Activated CD8-positive, alpha-beta memory T cell treated with anti-CD3 and anti-CD28 coated beads, Interleukin-2, amount 50 U/mL, for 24 hours (primary cell): Measurements from ENCODE around the gene CLTCL1.
"Not testable (repeated sequence)": the region's sequence is repeated elsewhere in the genome, so short reads cannot be mapped to it uniquely, and the experiment has no call there.

Source experiments
- DNase-seq: peaks from one replicate; pipeline ENCODE4 v3.0.0-alpha.2; 2020; ENCODE audit errors: extremely low read depth

The CLTCL1 gene

DNA sequence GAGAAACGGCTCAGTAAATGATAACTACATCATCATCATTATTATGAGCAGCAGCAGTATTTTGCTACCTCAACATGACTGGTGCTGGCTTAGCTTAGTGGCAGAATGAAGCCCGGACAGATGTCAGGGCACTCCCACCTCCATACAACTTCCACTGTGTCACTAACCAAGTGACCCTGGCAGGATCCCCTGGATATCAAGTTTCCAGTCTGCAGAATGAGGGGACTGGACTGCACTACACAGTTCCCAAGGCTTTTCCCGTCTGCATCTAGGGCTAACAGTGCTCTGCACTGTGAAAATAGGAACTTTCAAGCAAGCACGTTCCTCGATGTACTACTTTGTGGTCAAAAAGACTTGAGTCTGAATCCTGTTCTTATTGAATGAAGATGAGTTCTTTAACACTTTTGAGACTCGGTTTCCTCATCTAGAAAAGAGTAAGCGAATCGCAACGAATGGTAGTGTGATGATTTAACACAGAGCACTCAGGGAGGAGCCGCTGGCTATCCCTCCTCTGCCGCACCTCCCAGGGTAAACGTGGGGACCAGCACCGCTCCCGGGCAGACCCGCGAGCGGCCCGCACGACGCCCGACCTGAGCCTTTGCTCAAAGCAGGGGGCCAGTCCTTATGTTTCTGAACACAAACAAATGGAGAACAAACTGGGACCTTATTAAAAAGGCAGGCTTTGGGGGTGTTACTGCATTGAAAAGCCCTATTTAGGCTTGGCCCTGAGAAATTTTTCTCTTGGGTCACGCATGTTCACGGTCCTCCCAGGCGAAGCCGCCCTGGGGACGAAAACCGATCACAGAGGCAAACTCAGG is 910 bp downstream of the CLTCL1 start:
- DNase-seq, result no peak

DNA sequence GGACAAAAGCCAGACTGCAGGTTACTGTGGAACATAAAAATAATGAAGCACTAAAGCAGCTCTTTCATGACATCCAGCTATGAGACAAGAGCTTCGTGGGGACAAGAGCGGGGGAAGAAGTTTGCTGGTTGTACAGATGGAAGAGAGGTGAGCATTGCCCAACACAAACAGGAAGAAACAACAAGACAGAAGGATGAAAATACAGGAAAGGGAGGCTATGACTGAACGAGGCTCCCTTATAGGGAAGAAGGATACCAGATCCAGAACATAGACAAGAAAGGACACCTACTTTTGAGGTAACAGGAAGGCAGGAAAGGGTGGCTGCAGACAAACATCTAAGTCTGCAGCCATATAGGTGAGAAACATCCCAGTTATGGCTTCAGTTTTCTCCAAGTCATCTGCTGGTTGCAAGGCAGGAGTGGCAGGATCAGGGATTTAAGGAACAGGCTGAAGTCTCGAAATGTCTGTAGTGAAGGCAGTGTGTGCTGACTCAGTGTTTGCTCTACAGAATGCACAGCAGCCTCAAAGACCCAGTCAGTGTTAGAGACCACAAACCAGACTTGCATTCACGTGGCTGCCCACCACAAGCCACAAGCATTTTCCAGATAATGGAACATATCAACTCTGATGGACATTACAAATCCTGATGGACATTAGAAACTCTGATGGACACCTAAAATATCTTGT is 1.9 kb downstream of the CLTCL1 start:
- DNase-seq, result no peak

DNA sequence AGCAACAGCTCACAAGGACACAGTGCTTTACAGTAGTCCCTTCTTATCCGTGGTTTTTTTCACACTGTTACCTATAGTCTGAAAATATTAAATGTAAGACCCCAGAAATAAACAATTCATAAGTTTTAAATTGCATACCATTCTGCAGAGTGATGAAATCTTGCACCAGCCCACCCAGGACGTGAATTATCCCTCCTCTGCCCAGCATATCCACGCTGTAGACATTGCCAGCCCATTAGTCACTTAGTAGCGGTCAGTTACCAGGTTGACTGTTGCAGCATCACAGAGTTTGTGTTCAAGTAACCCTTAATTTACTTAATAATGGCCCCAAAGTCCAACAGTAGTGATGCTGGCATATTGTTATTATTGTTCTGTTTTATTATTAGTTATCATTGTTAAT is 3.6 kb downstream of the CLTCL1 start:
- no peak for DNase-seq

DNA sequence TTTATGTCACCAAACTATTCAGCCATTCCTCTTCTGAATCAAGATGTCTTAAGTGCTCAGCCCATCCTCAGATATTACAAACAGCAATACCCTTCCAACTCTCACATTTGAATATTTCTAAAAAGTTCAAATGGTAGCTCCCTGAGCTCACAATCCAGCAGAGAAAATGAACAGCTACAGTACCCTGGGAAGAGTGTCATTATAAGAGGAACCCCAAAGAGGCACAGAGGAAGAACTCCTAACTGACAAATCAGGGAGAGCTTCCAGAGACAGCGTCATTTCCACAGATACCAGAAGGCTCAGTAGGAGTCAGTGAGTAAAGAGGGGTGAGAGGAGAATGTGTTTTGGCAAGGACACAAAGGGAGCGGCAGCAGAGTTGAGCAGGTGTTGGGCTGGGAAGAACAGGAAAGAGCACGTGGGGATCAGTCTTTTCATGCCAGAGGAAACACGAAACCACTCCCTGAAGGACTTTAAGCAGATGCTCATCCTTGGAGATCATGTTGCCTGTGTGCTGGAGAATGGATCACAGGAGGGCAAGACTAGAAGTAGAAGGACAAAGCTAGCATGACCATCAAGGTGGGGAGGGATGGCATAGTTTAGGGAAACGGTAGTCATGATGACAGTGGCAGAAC is 4.3 kb downstream of the CLTCL1 start:
- no peak for DNase-seq

DNA sequence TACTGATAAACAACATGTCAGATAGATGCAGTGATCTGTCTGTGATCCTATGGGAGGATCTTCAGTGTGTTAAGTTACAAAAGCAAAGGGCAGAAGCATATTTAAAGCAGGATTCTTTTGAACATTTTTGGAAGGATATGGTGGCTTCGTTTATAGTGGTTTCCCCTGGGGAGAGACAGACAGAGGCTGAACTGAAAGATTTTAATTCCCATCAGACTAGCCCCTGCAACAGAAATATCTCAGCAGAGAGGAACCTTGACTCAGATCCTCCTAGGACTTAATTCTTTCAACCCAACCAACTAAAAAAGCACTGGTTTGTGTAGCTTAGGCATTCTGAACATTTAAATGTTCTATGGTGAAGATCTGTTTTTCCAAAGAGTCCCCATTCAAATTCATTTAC is 5.7 kb downstream of the CLTCL1 start:
- DNase-seq, result no peak

DNA sequence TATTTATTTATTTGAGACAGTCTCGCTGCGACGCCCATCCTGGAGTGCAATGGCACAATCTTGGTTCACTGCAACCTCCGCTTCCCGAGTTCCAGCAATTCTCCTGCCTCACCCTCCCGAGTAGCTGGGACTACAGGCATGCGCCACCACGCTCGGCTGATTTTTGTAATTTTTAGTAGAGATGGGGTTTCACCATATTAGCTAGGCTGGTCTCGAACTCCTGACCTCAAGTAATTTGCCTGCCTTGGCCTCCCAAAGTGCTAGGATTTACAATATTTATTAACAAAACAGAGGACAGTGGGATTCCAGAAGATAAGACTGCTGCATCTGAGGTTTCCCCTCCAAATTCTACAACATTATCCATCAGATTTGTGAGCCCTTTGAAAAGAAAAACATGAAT is 12.4 kb downstream of the CLTCL1 start:
- not testable (repeated sequence) for DNase-seq

DNA sequence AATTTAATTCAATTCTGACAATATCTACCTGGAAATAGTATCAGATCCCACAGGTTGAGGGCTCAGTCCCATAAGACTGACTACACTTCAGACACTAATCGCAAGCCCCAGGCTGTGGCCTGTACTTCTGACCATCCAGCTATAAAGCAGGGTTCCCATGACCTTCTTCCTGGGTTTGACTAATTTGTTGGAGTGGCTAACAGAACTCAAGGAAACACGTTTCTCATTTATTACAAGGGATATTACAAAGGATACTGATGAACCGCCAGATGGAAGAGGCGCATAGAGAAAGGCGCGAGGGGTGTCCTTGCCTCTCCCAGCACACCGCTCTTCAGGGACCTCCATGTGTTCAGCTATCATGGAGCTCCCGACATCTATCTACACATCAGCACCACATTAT is 13.7 kb downstream of the CLTCL1 start:
- no peak for DNase-seq

DNA sequence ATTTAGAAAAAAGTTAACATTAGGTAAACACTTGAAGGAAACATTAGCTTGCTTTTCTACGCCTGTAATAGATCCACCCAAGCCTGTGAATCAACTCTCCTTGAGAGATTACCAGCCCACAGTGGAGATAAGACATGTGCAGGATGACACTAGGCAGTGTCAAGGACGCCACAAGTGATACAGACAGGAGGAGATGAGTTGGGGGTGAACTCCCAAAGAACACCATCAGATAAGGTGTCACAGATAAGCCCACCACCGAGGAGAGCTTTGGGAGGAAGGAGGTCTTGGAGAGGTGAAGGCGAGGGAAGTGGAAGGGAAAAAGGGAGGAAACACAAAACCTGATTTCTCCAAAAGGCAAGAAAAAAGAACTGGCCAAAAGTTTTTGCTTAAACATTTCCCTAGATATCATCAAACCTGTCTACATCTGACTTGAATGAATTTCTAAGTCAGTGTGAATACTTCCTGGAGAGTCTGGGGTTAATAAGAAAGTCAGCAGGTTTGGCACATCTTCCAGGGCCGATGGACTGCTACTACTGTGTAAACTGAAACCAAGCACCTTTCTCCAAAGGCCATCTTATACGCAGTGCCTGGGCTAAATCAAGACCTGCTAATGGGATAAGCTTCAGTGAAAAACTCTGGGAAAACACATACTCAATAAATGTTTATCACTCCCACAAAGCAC is 15.5 kb downstream of the CLTCL1 start:
- no peak for DNase-seq

DNA sequence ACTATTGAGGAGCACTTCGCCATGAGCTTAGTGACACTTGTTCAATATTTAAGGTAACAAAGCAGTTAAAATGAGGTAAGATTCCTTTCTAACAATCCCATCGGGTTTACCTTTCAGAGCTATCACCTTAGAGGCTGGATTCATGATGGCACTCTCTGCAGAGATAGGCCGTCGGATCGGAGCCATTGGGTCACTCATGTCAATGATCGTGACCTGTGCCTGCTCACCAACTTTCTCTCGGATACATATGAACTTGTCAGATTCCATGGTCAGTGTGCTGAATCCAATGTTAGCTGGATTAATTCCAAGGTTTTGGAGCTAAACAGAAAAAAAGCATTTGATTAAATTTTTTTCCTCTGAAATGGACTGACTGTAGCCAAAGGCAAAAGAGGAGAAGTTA is 16.0 kb downstream of the CLTCL1 start:
- DNase-seq, result no peak

DNA sequence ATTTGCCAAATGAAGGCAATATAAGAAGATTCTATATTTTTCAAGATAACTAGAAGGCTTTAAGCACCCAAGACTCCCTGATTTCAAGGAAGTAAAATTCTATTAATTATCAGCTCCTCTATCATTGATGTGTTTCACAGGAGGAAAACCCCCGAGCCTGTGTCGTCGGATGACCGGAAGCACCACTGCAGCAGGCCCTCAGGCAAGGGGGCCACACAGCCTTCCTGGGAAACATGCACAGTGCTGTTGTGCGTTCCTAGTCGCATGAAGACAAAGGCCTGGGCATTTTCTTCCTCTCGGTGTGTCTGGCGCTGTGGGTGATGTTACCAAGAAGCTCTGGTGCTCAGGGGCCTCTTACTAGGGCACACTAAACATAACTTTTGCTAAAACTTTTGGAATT is 16.4 kb downstream of the CLTCL1 start:
- DNase-seq, result no peak

DNA sequence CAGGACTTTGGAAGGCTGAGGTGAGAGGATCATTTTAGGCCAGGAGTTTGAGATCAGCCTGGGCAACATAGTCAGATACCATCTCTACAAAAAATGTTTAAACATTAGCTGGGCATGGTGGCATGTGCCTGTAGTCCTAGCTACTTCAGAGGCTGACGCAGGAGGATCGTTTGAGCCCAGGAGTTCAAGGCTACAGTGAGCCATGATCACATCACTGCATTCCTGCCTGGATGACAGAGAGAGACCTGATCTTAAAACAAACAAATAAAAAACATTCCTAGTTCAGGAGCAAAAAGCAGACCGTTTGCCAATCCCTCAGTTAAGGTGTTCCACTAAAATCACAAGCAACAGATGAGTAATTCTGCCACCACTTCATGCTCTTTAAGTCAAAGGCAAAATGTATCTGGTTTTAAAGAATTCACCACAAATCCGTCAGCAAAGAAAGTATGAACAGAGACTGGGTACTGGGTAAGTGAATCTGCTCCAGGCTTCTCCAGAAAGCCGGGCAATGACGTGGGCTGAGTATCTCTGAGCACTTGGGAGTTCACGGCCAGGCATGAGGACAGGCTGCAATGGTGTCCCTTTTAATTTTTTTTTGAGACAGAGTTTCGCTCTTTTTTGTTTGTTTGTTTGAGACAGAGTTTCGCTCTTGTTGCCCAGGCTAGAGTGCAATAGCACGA is 19.5 kb downstream of the CLTCL1 start:
- no peak for DNase-seq

DNA sequence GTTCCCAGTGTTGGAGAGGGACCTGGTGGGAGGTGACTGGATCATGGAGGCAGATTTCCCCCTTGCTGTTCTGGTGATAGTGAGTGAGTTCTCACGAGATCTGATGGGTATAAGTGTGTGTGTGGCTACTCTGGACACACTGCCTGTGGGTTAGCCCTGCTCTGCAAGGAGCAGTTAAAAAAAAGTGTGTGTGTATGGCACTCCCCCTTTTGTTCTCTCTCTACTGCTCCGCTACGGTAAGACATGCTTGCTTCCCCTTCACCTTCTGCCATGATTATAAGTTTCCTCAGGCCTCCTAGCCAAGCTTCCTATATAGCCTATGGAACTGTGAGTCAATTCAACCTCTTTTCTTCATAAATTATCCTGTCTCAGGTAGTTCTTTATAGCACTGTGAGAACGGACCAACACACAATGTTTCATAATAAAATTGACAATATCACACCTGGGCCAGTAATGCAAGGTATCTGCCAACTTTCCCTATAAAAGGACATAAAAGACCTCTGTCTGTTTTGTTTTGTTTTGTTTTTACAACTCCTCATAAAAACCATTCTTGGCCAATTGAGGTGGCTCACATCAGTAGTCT is 20.2 kb downstream of the CLTCL1 start:
- DNase-seq, result no peak

DNA sequence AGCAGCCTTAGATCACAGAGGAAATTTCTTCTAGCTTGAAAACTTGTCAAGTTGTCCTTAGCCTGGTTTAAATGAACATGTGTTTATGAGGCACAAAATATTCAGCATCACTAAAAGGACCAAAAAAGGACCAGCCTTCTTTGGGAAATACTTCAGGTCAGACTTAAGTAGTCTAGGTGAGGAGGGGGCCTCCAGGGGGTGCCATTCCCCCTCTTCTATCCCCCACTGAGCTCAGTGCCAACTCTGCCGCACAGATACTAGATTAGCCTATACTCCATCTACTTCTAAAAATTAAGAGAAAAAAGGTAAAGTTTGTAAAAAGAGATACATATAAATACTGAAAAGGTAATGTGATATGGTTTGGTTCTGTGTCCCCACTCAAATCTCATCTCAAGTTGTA is 20.6 kb downstream of the CLTCL1 start:
- no peak for DNase-seq

DNA sequence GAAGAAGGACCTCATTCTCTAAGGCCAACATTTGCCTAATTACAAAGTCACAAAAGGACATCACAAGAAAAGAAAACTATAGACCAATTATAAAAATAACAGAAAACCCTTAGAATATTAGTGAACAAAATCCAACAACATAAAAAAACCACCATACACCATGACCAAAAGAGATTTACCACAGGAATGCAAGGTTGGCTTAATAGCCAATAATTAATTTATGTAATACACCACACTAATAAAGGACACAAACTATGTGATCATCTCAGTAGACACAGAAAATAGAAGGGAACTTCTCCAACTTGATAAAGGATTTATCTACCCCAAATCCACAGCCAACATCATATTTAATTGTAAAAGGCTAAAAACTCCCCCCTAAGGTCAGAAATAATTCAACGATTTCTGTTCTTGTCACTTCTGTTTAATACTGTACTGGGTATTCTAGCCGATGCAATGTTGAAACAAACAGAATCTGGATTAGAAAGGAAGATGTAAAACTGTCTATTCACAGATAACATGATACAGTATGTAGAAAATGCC is 24.9 kb downstream of the CLTCL1 start:
- DNase-seq, result no peak

DNA sequence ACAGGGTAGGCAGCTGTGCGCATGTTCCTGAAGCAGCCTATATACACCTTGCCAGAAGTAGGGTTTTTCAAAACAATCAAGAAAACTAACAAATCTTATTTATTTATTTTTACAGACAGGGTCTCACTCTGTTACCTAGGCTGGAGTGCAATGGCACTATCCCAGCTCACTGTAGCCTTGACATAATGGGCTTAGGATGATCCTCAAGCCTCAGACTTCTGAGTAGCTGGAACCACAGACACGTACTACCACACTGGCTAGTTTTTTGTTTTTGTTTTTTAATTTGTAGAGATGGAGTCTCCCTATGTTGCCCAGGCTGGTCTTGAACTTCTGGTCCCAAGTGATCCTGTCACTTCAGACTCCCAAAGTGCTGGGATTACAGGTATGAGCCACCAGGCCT is 25.7 kb downstream of the CLTCL1 start:
- no peak for DNase-seq

DNA sequence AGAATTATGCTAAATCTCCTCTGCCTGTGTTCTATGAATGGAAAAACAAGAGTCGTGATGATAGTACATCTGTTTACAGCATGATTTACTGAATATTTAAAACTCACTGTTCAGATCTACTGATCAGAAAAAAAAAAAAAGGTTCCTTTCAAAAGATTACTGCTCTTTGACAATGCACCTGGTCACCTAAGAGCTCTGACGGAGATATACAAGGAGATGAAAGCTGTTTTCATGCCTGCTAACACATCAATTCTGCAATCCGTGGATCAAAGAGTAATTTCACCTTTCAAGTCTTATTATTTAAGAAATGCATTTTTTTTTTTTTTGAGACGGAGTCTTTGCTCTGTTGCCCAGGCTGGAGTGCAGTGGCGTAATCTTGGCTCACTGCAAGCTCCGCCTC is 30.7 kb downstream of the CLTCL1 start:
- DNase-seq, result no peak

DNA sequence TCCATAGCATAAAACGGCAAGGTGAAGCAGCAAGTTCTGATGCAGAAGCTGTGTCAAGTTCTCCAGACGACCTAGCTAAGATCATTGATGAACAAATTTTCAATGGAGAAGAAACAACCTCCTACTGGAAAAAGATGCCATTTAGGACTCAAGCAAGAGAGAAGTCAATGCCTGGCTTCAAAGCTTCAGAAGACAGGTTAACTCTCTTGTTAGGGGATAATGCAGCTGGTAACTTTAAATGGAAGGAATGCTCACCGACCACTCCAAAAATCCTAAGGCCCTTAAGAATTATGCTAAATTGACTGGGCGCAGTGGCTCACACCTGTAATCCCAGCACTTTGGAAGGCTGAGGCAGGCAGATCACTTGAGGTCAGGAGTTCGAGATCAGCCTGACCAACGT is 31.3 kb downstream of the CLTCL1 start:
- no peak for DNase-seq

DNA sequence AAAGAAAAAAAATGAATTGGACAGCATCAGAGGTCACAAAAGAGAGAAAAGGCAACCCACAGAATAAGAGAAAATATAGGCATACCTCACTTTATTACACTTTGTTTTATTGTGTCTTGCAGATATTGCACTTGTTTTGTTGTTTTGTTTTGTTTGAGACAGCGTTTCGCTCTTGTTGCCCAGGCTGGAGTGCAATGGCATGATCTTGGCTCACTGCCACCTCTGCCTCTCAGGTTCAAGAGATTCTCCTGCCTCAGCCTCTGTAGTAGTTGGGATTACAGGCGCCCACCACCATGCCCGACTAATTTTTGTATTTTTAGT is 32.6 kb downstream of the CLTCL1 start:
- DNase-seq, result not testable (repeated sequence)

DNA sequence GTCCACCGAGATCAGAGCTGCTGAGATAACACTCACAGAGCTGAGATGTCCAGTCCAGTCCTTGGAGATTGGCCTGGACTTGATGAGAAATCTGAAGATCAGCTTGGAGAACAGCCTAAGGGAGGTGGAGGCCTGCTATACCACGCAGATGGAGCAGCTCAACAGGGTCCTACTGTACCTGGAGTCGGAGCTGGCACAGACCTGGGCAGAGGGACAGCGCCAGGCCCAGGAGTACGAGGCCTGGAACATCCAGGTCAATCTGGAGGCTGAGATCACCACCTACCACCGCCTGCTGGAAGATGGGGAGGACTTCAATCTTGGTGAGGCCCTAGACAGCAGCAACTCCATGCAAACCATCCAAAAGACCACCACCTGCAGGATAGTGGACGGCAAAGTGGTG is 33.1 kb downstream of the CLTCL1 start:
- no peak for DNase-seq

DNA sequence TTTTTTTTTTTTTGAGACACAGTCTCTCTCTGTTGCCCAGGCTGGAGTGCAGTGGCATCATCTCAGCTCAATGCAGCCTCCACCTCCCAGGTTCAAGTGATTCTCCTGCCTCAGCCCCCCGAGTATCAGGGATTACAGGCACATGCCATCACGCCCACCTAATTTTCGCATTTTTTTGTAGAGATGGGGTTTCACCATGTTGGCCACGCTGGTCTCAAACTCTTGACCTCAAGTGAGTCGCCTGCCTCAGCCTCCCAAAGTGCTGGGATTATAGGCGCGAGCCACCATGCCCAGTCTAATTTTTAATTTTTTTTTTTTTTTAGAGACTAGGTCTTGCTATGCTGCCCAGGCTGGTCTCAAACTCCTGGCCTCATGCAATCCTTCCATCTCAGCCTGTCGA is 35.2 kb downstream of the CLTCL1 start:
- DNase-seq, result not testable (repeated sequence)

DNA sequence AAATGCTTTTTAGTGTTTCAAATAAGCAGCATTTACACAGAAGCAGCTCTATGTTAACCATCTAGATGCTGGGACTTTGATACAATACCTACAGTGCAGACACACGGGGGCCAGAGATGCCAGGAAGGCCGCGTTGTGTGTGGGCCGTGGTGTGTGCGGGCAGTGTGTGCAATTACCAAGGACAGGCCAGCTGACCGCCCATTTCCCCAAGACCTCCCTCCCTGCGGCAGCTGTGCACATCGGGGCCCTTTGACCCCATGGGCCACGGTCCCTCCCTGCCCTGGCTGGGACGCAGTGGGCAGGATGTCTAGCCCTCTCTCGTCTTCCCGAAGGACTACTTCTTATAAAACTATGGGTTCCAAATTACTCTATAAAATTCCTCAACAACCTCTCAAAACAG is 38.4 kb downstream of the CLTCL1 start:
- no peak for DNase-seq
